Fibroblast of villous mesenchyme (primary cell): ENCODE results near the gene MORC2. TPM values are rescaled to one million over a fixed set of nuclear protein-coding genes. Genes with fewer than 3 reads are reported as not detected.

Experiments
- DNase-seq: peaks from one replicate; pipeline ENCODE4 v3.0.0-alpha.2; 2010; ENCODE audit warnings: low read depth
- H3K4me3 ChIP-seq: 2 replicates; pipeline ENCODE4 v1.5.1; 2011; ENCODE audit warnings: low read depth, mild to moderate bottlenecking, low read length
- CTCF ChIP-seq: IDR thresholded peaks from 2 replicates; pipeline ENCODE4 v1.5.1; 2012; ENCODE audit warnings: low read depth, mild to moderate bottlenecking, low read length; ENCODE audit not compliant: insufficient read depth
- total RNA-seq: library from RNA; depleted of rRNA; stranded (reverse); fragments of >200 nt; gene quantifications from 2 replicates; pipeline ENCODE4 v1.2.3, GENCODE V29; 2012

Gene MORC2
- total RNA-seq, 1 donor = 24.2 TPM

- no peak for TF ChIP-seq CTCF
- DNase-seq = no peak
- H3K4me3 ChIP-seq = no peak overlapping the region
Measured at GRCh38 chr22:30953206-30953605, 15.4 kb downstream of the MORC2 start.

GRCh38 chr22:30949934-30950660, 18.5 kb downstream of the MORC2 start:
- TF ChIP-seq CTCF = no peak

GRCh38 chr22:30948930-30949342, 19.6 kb downstream of the MORC2 start:
- DNase-seq = peak; percentile 8
- no peak overlapping the region for H3K4me3 ChIP-seq
- TF ChIP-seq CTCF = no peak

More at GRCh38 chr22:30949934-30950660, 18.5 kb downstream of the MORC2 start:
- DNase-seq = no peak
- no peak overlapping the region for H3K4me3 ChIP-seq

- no peak overlapping the region for H3K4me3 ChIP-seq
- TF ChIP-seq CTCF = peak; percentile 65
- DNase-seq = peak; percentile 76
Measured at GRCh38 chr22:30947816-30948454, 20.6 kb downstream of the MORC2 start.

- no peak for TF ChIP-seq CTCF
- DNase-seq = no peak
- H3K4me3 ChIP-seq = no peak overlapping the region
Measured at GRCh38 chr22:30947173-30947815, 21.3 kb downstream of the MORC2 start.

- no peak for TF ChIP-seq CTCF
- DNase-seq = no peak
- no peak overlapping the region for H3K4me3 ChIP-seq
Measured at GRCh38 chr22:30946354-30946753, 22.2 kb downstream of the MORC2 start.
